WI38 (cell line): ENCODE results near the gene MTX3.

Source experiments
- H3K4me3 ChIP-seq: 2 replicates; pipeline ENCODE4 v1.5.1; 2011; ENCODE audit warnings: low read depth, mild to moderate bottlenecking, control low read depth, low read length
- TF ChIP-seq, protein P1 (sequence below): IDR thresholded peaks from 2 replicates; pipeline ENCODE4 v1.5.1; 2012; ENCODE audit warnings: low read depth, mild to moderate bottlenecking, control low read depth, low read length

Gene MTX3

DNA sequence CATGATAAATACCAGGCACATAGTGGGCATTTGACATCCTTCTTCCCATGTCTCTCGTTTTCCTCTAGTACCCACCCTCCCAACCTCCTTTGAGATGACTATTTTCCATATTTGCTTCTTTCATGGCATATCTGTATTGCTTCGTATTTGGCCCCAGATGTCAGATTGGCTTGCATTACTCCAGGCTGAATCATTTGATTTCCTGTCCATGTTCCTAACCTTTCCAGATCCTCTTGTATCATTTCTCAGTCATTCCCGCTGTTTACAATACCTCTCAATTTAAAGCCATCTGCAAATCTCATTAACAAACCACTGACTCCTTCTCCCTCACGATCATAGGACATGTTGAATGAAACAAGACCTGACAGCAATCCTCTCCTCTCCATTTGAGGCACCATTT lies 19.9 kb downstream of the MTX3 start:
- no peak overlapping the region for H3K4me3 ChIP-seq
- TF ChIP-seq, protein P1, sequence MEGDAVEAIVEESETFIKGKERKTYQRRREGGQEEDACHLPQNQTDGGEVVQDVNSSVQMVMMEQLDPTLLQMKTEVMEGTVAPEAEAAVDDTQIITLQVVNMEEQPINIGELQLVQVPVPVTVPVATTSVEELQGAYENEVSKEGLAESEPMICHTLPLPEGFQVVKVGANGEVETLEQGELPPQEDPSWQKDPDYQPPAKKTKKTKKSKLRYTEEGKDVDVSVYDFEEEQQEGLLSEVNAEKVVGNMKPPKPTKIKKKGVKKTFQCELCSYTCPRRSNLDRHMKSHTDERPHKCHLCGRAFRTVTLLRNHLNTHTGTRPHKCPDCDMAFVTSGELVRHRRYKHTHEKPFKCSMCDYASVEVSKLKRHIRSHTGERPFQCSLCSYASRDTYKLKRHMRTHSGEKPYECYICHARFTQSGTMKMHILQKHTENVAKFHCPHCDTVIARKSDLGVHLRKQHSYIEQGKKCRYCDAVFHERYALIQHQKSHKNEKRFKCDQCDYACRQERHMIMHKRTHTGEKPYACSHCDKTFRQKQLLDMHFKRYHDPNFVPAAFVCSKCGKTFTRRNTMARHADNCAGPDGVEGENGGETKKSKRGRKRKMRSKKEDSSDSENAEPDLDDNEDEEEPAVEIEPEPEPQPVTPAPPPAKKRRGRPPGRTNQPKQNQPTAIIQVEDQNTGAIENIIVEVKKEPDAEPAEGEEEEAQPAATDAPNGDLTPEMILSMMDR = no peak

DNA sequence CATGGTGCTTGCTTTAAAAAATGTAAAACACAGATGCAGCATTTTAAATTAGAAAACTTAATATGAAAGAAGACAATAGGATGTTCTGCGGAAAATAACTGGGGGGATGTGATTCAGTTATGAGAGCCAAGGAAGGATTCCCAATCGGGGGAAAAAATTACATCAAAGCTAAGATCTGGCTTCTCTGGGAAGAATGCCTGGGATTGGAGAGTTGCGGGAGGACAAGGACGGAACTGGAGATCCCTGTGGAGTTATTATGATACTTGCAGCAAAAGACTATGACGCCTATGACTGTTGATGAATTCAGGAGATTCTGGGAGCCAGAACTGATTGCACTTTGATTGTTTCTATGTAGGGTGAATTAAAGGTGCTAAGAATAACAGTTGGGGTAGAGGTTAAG lies 24.6 kb downstream of the MTX3 start:
- TF ChIP-seq, protein P1 = no peak
- no peak overlapping the region for H3K4me3 ChIP-seq

GRCh38 chr5:79964136-79964535 lies 26.9 kb downstream of the MTX3 start:
- TF ChIP-seq, protein P1 = no peak

GRCh38 chr5:79963261-79964061 lies 27.6 kb downstream of the MTX3 start:
- no peak overlapping the region for H3K4me3 ChIP-seq
- TF ChIP-seq, protein P1 = no peak

More at GRCh38 chr5:79964136-79964535, 26.9 kb downstream of the MTX3 start:
- no peak overlapping the region for H3K4me3 ChIP-seq

DNA sequence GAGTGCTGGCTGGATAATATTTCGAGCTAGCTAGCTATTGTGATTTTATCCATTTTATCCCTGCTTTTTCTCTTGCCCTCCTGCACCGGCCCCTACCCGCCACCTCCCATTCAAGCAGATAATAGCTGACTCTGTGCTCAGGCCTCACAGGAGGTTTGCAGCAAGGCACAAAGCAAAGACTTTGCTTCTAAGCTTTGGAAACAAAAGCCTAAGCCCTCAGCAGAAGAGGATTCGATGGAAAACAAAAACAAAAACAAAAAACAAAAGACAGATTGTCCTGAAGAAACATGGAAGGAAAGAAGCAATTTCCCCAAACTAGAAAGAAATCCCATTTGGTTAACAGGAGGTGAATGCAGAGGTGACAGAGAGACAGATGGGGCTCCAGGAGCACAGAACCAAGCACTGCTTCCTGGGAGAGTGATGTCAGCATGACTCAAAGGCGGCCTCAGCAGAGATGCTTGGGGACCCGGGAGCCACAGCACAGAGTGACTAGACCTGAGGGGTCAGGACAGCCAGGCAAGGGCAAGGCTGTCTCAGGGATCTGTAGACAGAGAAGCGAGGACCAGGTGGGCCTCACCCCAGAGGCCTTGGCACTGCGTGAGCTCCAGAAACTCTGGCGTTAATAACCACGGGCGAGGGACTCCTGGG lies 28.4 kb downstream of the MTX3 start:
- no peak overlapping the region for H3K4me3 ChIP-seq
- TF ChIP-seq, protein P1 = no peak

DNA sequence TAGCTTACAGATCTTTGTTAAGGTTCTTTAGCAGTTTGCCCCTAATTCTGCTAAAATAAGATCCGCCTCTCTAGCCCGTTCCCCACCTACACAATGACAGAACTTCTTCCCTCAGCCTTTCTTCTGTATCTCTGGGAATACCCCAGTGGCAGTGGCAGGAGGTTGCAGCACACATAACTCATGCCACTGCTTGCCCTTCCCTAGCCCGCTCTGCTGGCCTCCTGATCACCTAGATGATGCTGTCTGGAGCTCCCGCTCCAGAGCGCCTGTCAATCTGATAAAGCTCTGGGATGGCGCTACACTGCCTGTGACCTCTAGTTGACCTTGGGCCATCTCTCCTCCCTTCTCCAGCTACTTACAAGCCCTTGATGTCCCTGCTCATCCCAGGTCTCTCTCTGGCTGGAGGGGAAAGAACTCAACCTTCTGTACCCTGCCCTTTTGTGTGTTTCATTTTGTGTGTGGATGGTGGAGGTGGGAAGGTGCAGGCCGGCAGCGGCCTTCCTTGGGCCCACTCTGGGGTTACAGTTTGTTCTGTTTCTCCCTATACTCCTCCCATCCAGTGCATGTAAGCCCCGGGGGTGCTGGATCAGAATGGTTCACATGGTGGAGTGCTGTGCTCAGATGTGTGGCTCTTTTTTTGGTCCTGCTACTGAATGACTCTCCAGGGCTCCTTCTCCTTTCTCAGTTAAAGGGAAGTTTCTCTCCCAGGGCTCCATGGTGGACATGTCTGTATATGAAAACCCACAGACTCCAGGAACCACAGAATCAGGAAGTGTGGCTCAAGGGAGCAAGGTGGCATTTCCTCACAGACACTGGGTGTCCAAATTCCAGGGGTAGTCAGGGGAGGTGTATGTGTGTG lies 29.1 kb downstream of the MTX3 start:
- H3K4me3 ChIP-seq = no peak overlapping the region
- TF ChIP-seq, protein P1 = no peak
